GM12892 (cell line): ENCODE measurements around the gene PCYT2.

Experiments
- POLR2A ChIP-seq: IDR thresholded peaks from 2 replicates; pipeline ENCODE4 v1.6.1; 2011; ENCODE audit warnings: low read depth, low read length, control low read depth
- POLR2AphosphoS5 ChIP-seq: IDR thresholded peaks from 2 replicates; pipeline ENCODE4 v1.6.1; 2011; ENCODE audit warnings: low read depth, low read length, control low read depth

DNA sequence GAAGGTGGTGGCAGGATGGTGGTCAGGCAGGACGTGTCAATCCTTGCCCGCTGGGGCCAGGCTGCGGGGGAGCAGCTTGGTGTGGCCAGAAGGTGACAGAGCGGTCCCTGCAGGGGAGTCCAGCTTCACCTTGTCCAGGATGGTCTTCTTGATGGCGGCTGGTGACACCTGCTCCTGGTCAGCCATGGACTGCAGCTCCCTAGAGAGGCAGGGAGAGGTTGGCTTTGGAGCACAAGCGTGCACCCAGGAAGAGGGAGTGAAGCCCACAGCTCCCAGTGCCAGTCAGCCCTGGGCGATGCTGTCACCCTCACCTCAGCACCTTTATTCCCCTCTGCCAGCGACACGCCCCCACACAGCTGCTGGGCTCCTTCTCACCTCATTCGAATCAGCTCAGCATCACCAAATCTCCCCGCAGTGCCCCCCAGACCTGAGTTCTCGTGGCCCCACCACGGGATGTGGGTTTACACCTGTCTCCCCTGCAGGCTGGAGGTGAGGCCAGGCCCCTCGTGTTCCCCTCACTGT, 22.0 kb upstream of the PCYT2 start:
- no peak for TF ChIP-seq POLR2A
- no peak for TF ChIP-seq POLR2AphosphoS5
